Duodenal mucosa (tissue), 2 donors: ENCODE data around the gene OR10C1.

Source experiments
- H3K27ac ChIP-seq: one replicate; pipeline ENCODE4 v1.7.0; 2013; ENCODE audit warnings: low read depth, low read length
- H3K27me3 ChIP-seq, 2 donors: one replicate each; pipeline ENCODE4 v1.7.0; 2013; ENCODE audit warnings: low read length in 2 of 2, control low read depth in 1 of 2; ENCODE audit not compliant: insufficient read depth in 2 of 2, control insufficient read depth in 1 of 2
- H3K36me3 ChIP-seq, 2 donors: one replicate each; pipeline ENCODE4 v1.7.0; 2013; ENCODE audit warnings: low read length in 2 of 2, control low read depth in 1 of 2; ENCODE audit not compliant: insufficient read depth in 2 of 2, control insufficient read depth in 1 of 2
- H3K4me1 ChIP-seq, 2 donors: one replicate each; pipeline ENCODE4 v1.7.0; 2013; ENCODE audit warnings: low read length in 2 of 2, control low read depth in 1 of 2; ENCODE audit not compliant: insufficient read depth in 2 of 2, control insufficient read depth in 1 of 2
- H3K4me3 ChIP-seq, 2 donors: one replicate each; pipeline ENCODE4 v1.7.0; 2013; ENCODE audit warnings: low read length in 2 of 2, low read depth in 1 of 2
- H3K9ac ChIP-seq, 2 donors: one replicate each; pipeline ENCODE4 v1.7.0; 2013; ENCODE audit warnings: low read length in 2 of 2, low read depth in 1 of 2
- H3K9me3 ChIP-seq, 2 donors: one replicate each; pipeline ENCODE4 v1.7.0; 2013; ENCODE audit warnings: low read length in 2 of 2, control low read depth in 1 of 2; ENCODE audit not compliant: control insufficient read depth in 1 of 2

OR10C1 gene

GRCh38 chr6:29474996-29475395, 35.9 kb downstream of the OR10C1 start:
- Histone ChIP-seq H3K4me3 (no peak overlapping the region), H3K4me1 (no peaks in the 10 kb centered on the region), H3K27ac (no peak overlapping the region), H3K9me3 (no peaks in the 10 kb centered on the region), H3K9ac (no peak overlapping the region), H3K36me3 (no peaks in the 10 kb centered on the region), H3K27me3 (no peaks in the 10 kb centered on the region)

GRCh38 chr6:29477923-29478450, 38.9 kb downstream of the OR10C1 start:
- Histone ChIP-seq H3K4me1 (no peaks in the 10 kb centered on the region), H3K4me3 (no peak overlapping the region), H3K27ac (no peak overlapping the region)

DNA sequence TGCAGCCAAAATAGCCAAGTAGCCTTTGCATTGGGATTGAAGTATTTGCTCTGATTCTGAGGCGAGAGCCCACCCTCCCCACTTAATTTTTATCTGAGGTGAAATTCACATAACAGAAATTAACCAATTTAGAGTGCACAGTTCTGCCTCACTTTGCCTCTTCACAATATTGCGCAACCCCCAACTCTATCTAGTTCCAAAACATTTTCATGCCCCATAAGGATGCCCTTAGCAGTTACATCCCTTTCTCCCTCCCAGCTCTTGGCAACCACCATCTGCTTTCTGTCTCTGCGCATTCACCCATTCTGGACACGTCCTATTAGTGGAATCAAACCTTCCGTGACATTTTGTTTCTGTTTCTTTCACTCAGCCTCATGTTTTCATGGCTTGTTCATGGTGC, 39.6 kb downstream of the OR10C1 start:
- H3K4me3 ChIP-seq = no peak overlapping the region
- no peak overlapping the region for H3K27ac ChIP-seq
- H3K9me3 ChIP-seq = no peaks in the 10 kb centered on the region
- no peaks in the 10 kb centered on the region for H3K27me3 ChIP-seq
- no peaks in the 10 kb centered on the region for H3K4me1 ChIP-seq
- H3K9ac ChIP-seq = no peak overlapping the region
- H3K36me3 ChIP-seq = no peaks in the 10 kb centered on the region

More at GRCh38 chr6:29477923-29478450, 38.9 kb downstream of the OR10C1 start:
- Histone ChIP-seq H3K27me3 (no peaks in the 10 kb centered on the region), H3K9me3 (no peaks in the 10 kb centered on the region), H3K9ac (no peak overlapping the region), H3K36me3 (no peaks in the 10 kb centered on the region)

- Histone ChIP-seq H3K4me3 (no peak overlapping the region), H3K9me3 (no peaks in the 10 kb centered on the region), H3K36me3 (no peaks in the 10 kb centered on the region), H3K27ac (no peak overlapping the region), H3K9ac (no peak overlapping the region), H3K4me1 (no peaks in the 10 kb centered on the region), H3K27me3 (no peaks in the 10 kb centered on the region)
Measured at GRCh38 chr6:29479560-29479959, 40.5 kb downstream of the OR10C1 start.

DNA sequence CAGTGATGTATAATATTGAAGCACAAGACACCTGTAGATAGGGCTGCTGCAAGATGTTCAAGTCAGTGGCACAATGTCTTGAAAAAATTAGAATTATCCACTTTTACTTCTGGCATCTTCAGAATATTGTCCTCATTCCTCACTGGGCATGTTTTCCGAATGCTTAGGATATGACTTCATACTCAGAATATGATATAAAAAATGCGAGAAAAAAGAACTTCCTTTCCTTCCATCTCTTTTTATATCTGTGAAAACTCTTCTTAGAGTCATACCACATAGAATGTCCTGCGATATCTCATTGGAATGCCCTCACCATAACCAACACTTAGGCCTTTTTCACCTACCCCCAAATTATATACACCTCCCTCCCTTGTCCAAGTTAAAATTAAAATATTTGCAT, 44.1 kb downstream of the OR10C1 start:
- Histone ChIP-seq H3K9ac (no peak overlapping the region), H3K9me3 (no peaks in the 10 kb centered on the region), H3K27ac (no peak overlapping the region), H3K4me3 (no peak overlapping the region), H3K36me3 (no peaks in the 10 kb centered on the region), H3K27me3 (no peaks in the 10 kb centered on the region), H3K4me1 (no peaks in the 10 kb centered on the region)

DNA sequence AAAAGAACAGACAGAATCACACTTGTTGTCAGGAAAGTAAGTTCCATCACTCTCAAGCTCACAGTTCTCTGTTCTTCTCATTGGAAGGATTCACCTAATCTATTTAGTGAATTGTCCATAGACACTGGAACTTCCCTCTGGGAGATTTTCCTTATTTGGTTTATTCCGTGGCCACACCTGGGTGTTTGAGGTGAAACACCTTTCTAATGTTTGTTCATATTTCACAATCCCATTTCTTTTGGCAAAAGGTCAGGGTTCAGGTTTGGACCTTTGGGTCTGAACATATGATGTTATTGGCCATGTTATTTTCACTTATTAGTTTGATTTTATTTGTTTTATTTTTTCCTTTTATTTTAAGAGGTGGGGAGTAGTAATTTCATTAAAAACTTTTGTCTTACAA, 44.6 kb downstream of the OR10C1 start:
- Histone ChIP-seq H3K27me3 (no peaks in the 10 kb centered on the region), H3K4me3 (no peak overlapping the region), H3K36me3 (no peaks in the 10 kb centered on the region), H3K9ac (no peak overlapping the region), H3K27ac (no peak overlapping the region), H3K4me1 (no peaks in the 10 kb centered on the region), H3K9me3 (no peaks in the 10 kb centered on the region)

- H3K27me3 ChIP-seq = no peaks in the 10 kb centered on the region
- H3K9me3 ChIP-seq = no peaks in the 10 kb centered on the region
- H3K27ac ChIP-seq = no peak overlapping the region
- no peaks in the 10 kb centered on the region for H3K4me1 ChIP-seq
- H3K4me3 ChIP-seq = no peak overlapping the region
- H3K9ac ChIP-seq = no peak overlapping the region
- H3K36me3 ChIP-seq = no peaks in the 10 kb centered on the region
Measured at GRCh38 chr6:29486577-29486976, 47.5 kb downstream of the OR10C1 start.

- no peak overlapping the region for H3K4me3 ChIP-seq
- no peaks in the 10 kb centered on the region for H3K9me3 ChIP-seq
- no peak overlapping the region for H3K9ac ChIP-seq
- no peaks in the 10 kb centered on the region for H3K4me1 ChIP-seq
- no peaks in the 10 kb centered on the region for H3K36me3 ChIP-seq
- H3K27ac ChIP-seq = no peak overlapping the region
- no peaks in the 10 kb centered on the region for H3K27me3 ChIP-seq
Measured at GRCh38 chr6:29487131-29487530, 48.0 kb downstream of the OR10C1 start.

- no peak within 1 kb of the TSS for H3K27ac ChIP-seq
- no peak within 1 kb of the TSS for H3K4me3 ChIP-seq
- H3K36me3 ChIP-seq = no peaks in the 10 kb centered on the region
- no peaks in the 10 kb centered on the region for H3K4me1 ChIP-seq
- no peak within 1 kb of the TSS for H3K9ac ChIP-seq
- no peaks in the 10 kb centered on the region for H3K27me3 ChIP-seq
- H3K9me3 ChIP-seq = no peaks in the 10 kb centered on the region
Measured at GRCh38 chr6:29487660-29488059, 48.6 kb downstream of the OR10C1 start, which contains the start of gene MAS1L. Gene MAS1L (minus strand): TSS chr6:29487956. CDS start chr6:29487902, 54 bp downstream.

DNA sequence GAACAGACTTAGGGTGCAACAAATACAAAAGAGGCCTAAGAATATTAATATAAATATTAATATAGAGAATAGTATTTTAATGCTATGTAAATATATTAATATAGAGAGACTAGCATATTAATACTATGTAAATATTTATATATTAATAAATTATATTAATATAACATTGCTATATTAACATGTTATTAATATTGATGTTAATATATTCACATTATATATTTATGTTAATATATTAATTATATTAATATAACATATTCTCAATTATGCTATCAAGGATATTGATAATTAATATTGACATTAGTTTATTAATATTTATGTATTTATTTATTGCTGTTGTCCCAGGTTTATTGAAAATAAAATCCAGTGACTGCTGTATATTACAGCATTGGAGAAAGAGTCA, 49.8 kb downstream of the OR10C1 start:
- Histone ChIP-seq H3K36me3 (no peaks in the 10 kb centered on the region), H3K9me3 (no peaks in the 10 kb centered on the region), H3K4me1 (no peaks in the 10 kb centered on the region), H3K27ac (no peak overlapping the region), H3K9ac (no peak overlapping the region), H3K4me3 (no peak overlapping the region), H3K27me3 (no peaks in the 10 kb centered on the region)

DNA sequence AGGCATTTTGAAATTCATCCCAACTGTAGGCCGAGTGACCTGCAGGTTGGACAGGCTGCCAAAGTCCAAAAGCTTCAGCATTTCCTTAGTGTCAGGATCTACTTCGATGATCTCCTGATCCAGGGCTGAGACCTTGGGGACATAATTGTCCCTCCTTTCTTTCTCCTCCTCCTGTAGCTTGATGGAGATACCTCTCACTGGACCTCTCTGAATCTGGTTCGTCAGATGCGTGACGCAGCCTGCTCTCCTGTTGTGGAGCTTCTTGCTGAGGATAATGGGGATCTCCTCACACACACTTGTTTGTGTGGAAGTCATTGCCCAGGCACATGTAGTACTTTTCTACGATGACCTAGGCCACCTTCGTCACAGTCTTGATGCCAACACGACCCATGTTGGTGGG, 50.2 kb downstream of the OR10C1 start:
- H3K27me3 ChIP-seq = no peaks in the 10 kb centered on the region
- H3K9ac ChIP-seq = no peak overlapping the region
- H3K36me3 ChIP-seq = no peaks in the 10 kb centered on the region
- no peak overlapping the region for H3K4me3 ChIP-seq
- H3K9me3 ChIP-seq = no peaks in the 10 kb centered on the region
- H3K27ac ChIP-seq = no peak overlapping the region
- H3K4me1 ChIP-seq = no peaks in the 10 kb centered on the region
